GM13977 (cell line): ENCODE measurements around the gene C1QA.

Source experiments
- DNase-seq: peaks from one replicate; pipeline ENCODE4 v3.0.0; 2012; ENCODE audit warnings: low spot score
- CTCF ChIP-seq: IDR thresholded peaks from 2 replicates; pipeline ENCODE4 v1.5.1; 2012; ENCODE audit warnings: mild to moderate bottlenecking, control low read depth; ENCODE audit not compliant: insufficient read depth; ENCODE audit errors: extremely low read depth, missing control alignments
- in situ Hi-C: fragments of 300-500 bp; cut with MboI; formaldehyde crosslinking; loops from one replicate; pipeline ENCODE4 v1.12.0; 2022; ENCODE audit warnings: low sequenced_read_pairs, low pct_unique_long_range_greater_than_20kb, mixed read lengths, inconsistent platforms; ENCODE audit not compliant: unreplicated experiment

The C1QA gene

GRCh38 chr1:22609291-22609690 is 27.1 kb upstream of the C1QA start:
- TF ChIP-seq CTCF = no peak
- in situ Hi-C loops = no loop called here
- no peak for DNase-seq

- in situ Hi-C loops = no loop called here
- no peak for DNase-seq
- TF ChIP-seq CTCF = no peak
Measured at GRCh38 chr1:22611530-22611947, 24.9 kb upstream of the C1QA start.

- in situ Hi-C loops = no loop called here
- no peak for TF ChIP-seq CTCF
- DNase-seq = no peak
Measured at GRCh38 chr1:22612671-22613571, 23.5 kb upstream of the C1QA start.

GRCh38 chr1:22613572-22613918 is 22.9 kb upstream of the C1QA start:
- no peak for DNase-seq
- in situ Hi-C loops = no loop called here
- no peak for TF ChIP-seq CTCF

- no peak for DNase-seq
- in situ Hi-C loops = no loop called here
- no peak for TF ChIP-seq CTCF
Measured at GRCh38 chr1:22613951-22614350, 22.5 kb upstream of the C1QA start.

GRCh38 chr1:22615886-22616285 is 20.5 kb upstream of the C1QA start:
- TF ChIP-seq CTCF = no peak
- DNase-seq = no peak
- in situ Hi-C loops = no loop called here
